Pancreas (tissue), 10 donors: Measurements from ENCODE around the gene ADIPOR2. TPM values are rescaled to one million over a fixed set of nuclear protein-coding genes. Genes with fewer than 3 reads are reported as not detected.

ENCODE experiments used
- ATAC-seq, 4 donors: fragments of 200-7000 bp; cut with Tn5 transposase; one replicate each; pipeline versions ENCODE4 v1.8.0 to v1.9.1; 2020; ENCODE audit warnings: mild to moderate bottlenecking in 4 of 4, moderate library complexity in 4 of 4
- DNase-seq, 6 donors: peaks; one replicate each; pipeline ENCODE4 v3.0.0-alpha.2; 2020
- FAIRE-seq: peaks from 2 replicates; lab custom pipeline; 2012; peaks lifted over from hg19 to GRCh38; lab: Jason Lieb, UNC
- H3K27ac ChIP-seq, 4 donors: fragments of 200-600 bp; sonication (generic); 1 replicate in 3 of 4; 2 replicates in 1 of 4; pipeline versions ENCODE4 v1.5.0 to v1.8.0; 2020
- H3K27me3 ChIP-seq, 4 donors: fragments of 200-600 bp; one replicate each; pipeline ENCODE4 v1.8.0; 2021
- H3K36me3 ChIP-seq, 3 donors: fragments of 200-600 bp; sonication (generic) in 1 of 3; one replicate each; pipeline versions ENCODE4 v1.5.0 to v1.8.0; 2020 to 2021
- H3K4me1 ChIP-seq, 3 donors: fragments of 200-600 bp; one replicate each; pipeline ENCODE4 v1.8.0; 2021
- H3K4me3 ChIP-seq, 4 donors: fragments of 200-600 bp; sonication (generic) in 2 of 4; one replicate each; pipeline versions ENCODE4 v1.5.0 to v1.8.0; 2020 to 2021
- H3K9me3 ChIP-seq, 4 donors: fragments of 200-600 bp; one replicate each; pipeline ENCODE4 v1.8.0; 2021
- WGBS, 2 donors: extraction: QIAGEN DNeasy Blood & Tissue Kit; methylation state at CpG; one replicate each; pipeline ENCODE4 v1.1.7; 2013; 5-methylcytosine and 5-hydroxymethylcytosine counted together
- intact Hi-C, 3 donors: fragments of 100-400 bp; cut with DNase I; formaldehyde crosslinking; loops; one replicate each; pipeline versions ENCODE4 v1.11.1 to v1.14.2; 2022
- polyA plus RNA-seq, 2 donors: library from polyadenylated mRNA; stranded (reverse); fragments of 200-250 nt; gene quantifications; one replicate each; pipeline ENCODE4 v1.2.3, GENCODE V29; 2013
- total RNA-seq, 6 donors: library from RNA; stranded (reverse); fragmentation: NEBNext Ultra II Directional in 4 of 6; extraction: Animal tissue kit (Norgen Biotek cat#: 25700) in 4 of 6; gene quantifications; one replicate each; pipeline versions ENCODE4 v1.2.1 to v1.2.4, GENCODE V29; 2021 to 2023
- TF ChIP-seq, protein P1 (sequence below), 4 donors: fragments of 200-600 bp; sonication (generic) in 3 of 4; IDR thresholded peaks; one replicate each; pipeline versions ENCODE4 v1.5.0 to v1.8.0; 2021; ENCODE audit warnings: antibody characterized with exemption in 4 of 4
- donor health status: healthy with polysubstance abuse.
- donor health status: DM: no; HTN: no; CAD: no; lungs with moderate emphysema.
- donor health status: DM: no; HTN: no; CAD: no.
- donor health status: control.
- donor health status: control.
- donor health status: Bipolar disorder and iron deficiency.
- donor health status: DM: yes; HTN: yes; CAD: no.
- donor health status: DM: no; HTN: no; CAD: no.
- donor health status: DM: no; HTN: no; CAD: no.
- donor health status: DM: yes; HTN: yes; CAD: no.

Gene ADIPOR2
- total and polyA plus RNA-seq, 8 donors: 10.4 to 27.5 (median 22.1) TPM

DNA sequence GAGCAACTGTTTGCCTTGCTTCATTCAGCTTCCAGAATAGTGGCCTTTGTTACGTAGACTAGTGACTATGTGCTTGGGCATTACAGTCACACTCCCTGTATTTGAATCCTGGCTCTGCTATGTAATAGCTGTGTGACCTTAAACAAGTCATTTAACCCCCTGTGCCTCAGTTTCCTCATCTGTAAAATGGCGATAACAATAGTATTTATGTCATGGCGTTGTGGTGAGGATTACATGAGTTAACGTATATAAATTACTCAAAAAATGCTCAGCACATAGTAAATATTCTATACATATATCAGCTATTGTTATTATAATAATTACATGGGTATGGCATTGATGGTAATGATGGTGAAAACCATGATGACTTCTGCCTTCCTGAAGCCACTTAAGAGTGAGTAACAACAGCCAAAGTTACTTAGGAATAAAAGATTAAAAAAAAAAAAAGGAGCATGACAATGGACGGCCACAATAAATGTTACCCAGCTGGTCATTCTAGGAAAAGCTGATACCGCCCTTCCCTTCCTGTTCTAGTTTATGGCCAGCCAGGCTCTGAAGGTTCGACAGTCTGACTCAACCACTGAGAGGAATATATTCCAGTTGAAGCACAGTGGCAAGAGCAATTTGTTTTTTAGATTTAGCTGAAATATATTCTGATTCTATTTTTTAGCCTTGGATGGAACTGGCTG, 9.9 kb upstream of the ADIPOR2 start:
- no peak overlapping the region for H3K27ac ChIP-seq
- no peaks in the 10 kb centered on the region for H3K4me1 ChIP-seq
- intact Hi-C loops: no loop called here
- H3K9me3 ChIP-seq: no peaks in the 10 kb centered on the region
- no peaks in the 10 kb centered on the region for H3K36me3 ChIP-seq
- DNase-seq: no peak
- no peak for ATAC-seq
- FAIRE-seq: peak; percentile 39
- H3K27me3 ChIP-seq: no peaks in the 10 kb centered on the region
- TF ChIP-seq, protein P1, sequence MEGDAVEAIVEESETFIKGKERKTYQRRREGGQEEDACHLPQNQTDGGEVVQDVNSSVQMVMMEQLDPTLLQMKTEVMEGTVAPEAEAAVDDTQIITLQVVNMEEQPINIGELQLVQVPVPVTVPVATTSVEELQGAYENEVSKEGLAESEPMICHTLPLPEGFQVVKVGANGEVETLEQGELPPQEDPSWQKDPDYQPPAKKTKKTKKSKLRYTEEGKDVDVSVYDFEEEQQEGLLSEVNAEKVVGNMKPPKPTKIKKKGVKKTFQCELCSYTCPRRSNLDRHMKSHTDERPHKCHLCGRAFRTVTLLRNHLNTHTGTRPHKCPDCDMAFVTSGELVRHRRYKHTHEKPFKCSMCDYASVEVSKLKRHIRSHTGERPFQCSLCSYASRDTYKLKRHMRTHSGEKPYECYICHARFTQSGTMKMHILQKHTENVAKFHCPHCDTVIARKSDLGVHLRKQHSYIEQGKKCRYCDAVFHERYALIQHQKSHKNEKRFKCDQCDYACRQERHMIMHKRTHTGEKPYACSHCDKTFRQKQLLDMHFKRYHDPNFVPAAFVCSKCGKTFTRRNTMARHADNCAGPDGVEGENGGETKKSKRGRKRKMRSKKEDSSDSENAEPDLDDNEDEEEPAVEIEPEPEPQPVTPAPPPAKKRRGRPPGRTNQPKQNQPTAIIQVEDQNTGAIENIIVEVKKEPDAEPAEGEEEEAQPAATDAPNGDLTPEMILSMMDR (IDR thresholded peaks at IDR 0.05): no peak
- H3K4me3 ChIP-seq: no peak overlapping the region
- 77 to 80% methylated on average over 7 of the region's 7 CpGs for WGBS, 2 donors

GRCh38 chr12:1681493-1681807, 9.4 kb upstream of the ADIPOR2 start:
- FAIRE-seq (no peak), ATAC-seq (no peak), DNase-seq (no peak)
- intact Hi-C loops: no loop called here
- Histone ChIP-seq H3K27me3 (no peaks in the 10 kb centered on the region), H3K27ac (no peak overlapping the region), H3K9me3 (no peaks in the 10 kb centered on the region), H3K36me3 (no peaks in the 10 kb centered on the region), H3K4me1 (no peaks in the 10 kb centered on the region), H3K4me3 (no peak overlapping the region)
- 49 to 52% methylated on average over 2 of the region's 2 CpGs for WGBS, 2 donors
- TF ChIP-seq, protein P1 (IDR thresholded peaks at IDR 0.05): no peak

DNA sequence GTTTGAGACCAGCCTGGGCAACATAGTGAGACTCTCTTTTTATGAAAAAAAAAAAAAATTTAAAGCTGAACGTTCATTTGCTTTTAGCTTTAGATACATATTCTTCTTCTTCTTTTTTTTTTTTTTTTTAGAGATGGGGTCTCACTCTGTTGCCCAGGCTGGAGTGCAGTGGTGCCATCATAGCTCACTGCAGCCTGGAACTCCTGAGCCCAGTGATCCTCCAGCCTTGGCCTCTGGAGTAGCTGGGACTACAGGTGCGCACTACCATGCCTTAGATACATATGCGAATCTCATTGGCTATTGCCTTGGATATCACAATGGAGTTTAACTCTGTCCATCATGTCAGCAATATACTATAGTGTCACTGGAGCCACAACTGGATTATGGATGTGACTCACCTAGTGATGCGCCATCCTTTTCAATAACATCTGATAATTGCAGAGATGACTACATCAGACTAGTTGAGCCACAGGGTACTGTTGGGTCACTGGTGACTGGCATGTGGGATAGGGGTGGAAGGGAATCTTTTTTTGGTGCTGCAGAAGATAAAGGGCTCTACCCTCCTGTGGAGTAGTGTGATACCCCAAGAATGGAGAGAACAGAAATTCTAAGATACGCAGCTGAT, 2.7 kb upstream of the ADIPOR2 start:
- H3K27ac ChIP-seq: no peak overlapping the region
- DNase-seq (no peak), FAIRE-seq (no peak), ATAC-seq (no peak)
- 91 to 93% methylated on average over 5 of the region's 5 CpGs for WGBS, 2 donors
- H3K36me3 ChIP-seq: no peaks in the 10 kb centered on the region
- no peak overlapping the region for H3K4me3 ChIP-seq
- H3K4me1 ChIP-seq: peaks cover 0 to 11% (median 10%) of the 10 kb centered on the region in 3 donors
- no peaks in the 10 kb centered on the region for H3K9me3 ChIP-seq
- H3K27me3 ChIP-seq: no peaks in the 10 kb centered on the region
- TF ChIP-seq, protein P1 (IDR thresholded peaks at IDR 0.05): no peak
- intact Hi-C loops: no loop called here

DNA sequence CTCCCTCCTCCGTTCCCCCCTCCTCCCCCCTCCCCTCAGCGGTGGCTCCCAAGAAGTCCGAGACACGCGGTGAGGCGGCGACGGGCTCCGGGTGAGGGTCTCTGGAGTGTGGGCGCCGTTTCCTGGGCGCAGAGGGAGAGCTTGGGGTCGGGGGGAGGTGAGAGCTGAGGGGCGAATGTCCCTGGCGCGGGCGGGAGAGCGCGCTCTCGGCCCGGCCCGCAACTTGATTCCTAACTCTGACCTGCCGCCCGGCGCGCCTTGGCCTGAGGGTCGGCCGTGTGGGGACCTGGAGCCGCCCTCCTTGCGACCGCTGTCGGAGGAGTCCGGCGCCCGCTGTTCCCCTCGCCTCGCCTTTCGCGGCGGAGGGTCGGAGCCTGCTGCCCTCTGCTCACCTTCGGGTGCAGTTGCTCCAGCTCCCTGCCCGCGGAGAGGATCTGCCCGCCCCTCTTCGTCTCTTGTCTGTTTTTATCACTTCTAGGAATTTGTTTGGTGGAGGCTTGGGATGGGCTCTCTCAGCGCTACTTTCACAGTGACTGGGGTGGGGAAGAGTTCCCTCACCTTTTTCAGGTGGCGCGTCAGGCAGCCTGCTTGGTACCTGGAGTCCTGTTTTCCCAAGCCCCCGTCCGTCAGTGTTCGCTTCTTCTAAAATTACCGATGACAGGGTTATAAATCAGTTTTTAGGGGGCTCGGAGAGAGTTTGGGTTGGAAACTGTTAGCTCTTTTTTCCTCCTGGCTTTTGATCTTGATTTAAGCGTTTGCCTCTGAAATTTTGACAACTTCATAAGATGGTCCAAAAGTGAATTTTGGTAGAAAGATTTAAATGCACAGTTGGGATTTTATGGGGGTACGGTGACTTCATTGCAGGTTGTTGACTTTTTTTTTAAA, 495 bp downstream of the ADIPOR2 start:
- Histone ChIP-seq H3K27me3 (no peaks in the 10 kb centered on the region), H3K4me3 (peak overlapping the region; percentile 77 to 93 (median 91)), H3K27ac (peak overlapping the region; percentile 78 to 88 (median 86)), H3K4me1 (peaks cover 0 to 14% (median 10%) of the 10 kb centered on the region in 3 donors), H3K9me3 (no peaks in the 10 kb centered on the region), H3K36me3 (no peaks in the 10 kb centered on the region)
- no peak for FAIRE-seq
- TF ChIP-seq, protein P1 (IDR thresholded peaks at IDR 0.05): no peak
- intact Hi-C loops: no loop called here
- peak; percentile 62 to 71 (median 66) for ATAC-seq
- peak in 4 of 6 donors; percentile 38 to 81 (median 64) for DNase-seq
- 0 to 1% methylated on average over 34 to 56 of the region's 56 CpGs for WGBS, 2 donors
